IPS-11a (cell line): ENCODE measurements around the gene PCGF6.
"Not testable (repeated sequence)": the region's sequence is repeated elsewhere in the genome, so short reads cannot be mapped to it uniquely, and the experiment has no call there.

Source experiments
- H3K4me3 ChIP-seq: one replicate; pipeline ENCODE4 v1.5.1; 2013; ENCODE audit warnings: low read depth, low read length, control low read depth

PCGF6 gene

GRCh38 chr10:103350517-103351260, at the start of gene PCGF6:
TSS of gene PCGF6 (minus strand) at chr10:103351140. CDS start at chr10:103351066, 74 bp downstream.
- H3K4me3 ChIP-seq = peak within 1 kb of the TSS; percentile 65

GRCh38 chr10:103397191-103397825, 46.4 kb upstream of the PCGF6 start:
- peak overlapping the region; percentile 98 for H3K4me3 ChIP-seq

- peak overlapping the region; percentile 98 for H3K4me3 ChIP-seq
Measured at GRCh38 chr10:103396789-103397087, 45.8 kb upstream of the PCGF6 start.

- peak within 1 kb of the TSS; percentile 98 for H3K4me3 ChIP-seq
Measured at GRCh38 chr10:103396067-103396788, 45.3 kb upstream of the PCGF6 start, which contains the start of the genes ATP5MK and PDCD11. TSS of gene ATP5MK (minus strand) at chr10:103396475. CDS start at chr10:103392457, 4,018 bp downstream. TSS of gene PDCD11 (plus strand) at chr10:103396626. CDS start at chr10:103398427, 1,801 bp downstream.

GRCh38 chr10:103395754-103396066, 44.8 kb upstream of the PCGF6 start:
- H3K4me3 ChIP-seq = peak overlapping the region; percentile 98

GRCh38 chr10:103394180-103394579, 43.2 kb upstream of the PCGF6 start:
- H3K4me3 ChIP-seq = no peak overlapping the region

- no peak overlapping the region for H3K4me3 ChIP-seq
Measured at GRCh38 chr10:103382769-103383168, 31.8 kb upstream of the PCGF6 start.

GRCh38 chr10:103374263-103374662, 23.3 kb upstream of the PCGF6 start:
- H3K4me3 ChIP-seq = no peak overlapping the region

GRCh38 chr10:103373544-103373943, 22.6 kb upstream of the PCGF6 start:
- no peak overlapping the region for H3K4me3 ChIP-seq

- peak within 1 kb of the TSS; percentile 75 for H3K4me3 ChIP-seq
Measured at GRCh38 chr10:103367782-103368518, 17.0 kb upstream of the PCGF6 start, which contains the start of gene TAF5. TSS of gene TAF5 (plus strand) at chr10:103367976. CDS start at chr10:103367990, 14 bp downstream.

GRCh38 chr10:103367379-103367781, 16.4 kb upstream of the PCGF6 start:
- H3K4me3 ChIP-seq = peak overlapping the region; percentile 75

GRCh38 chr10:103360791-103361190, 9.9 kb upstream of the PCGF6 start:
- not testable (repeated sequence) for H3K4me3 ChIP-seq

- not testable (repeated sequence) for H3K4me3 ChIP-seq
Measured at GRCh38 chr10:103359493-103359892, 8.6 kb upstream of the PCGF6 start.

GRCh38 chr10:103355906-103356599, 5.1 kb upstream of the PCGF6 start:
- no peak overlapping the region for H3K4me3 ChIP-seq

- not testable (repeated sequence) for H3K4me3 ChIP-seq
Measured at GRCh38 chr10:103354567-103354966, 3.6 kb upstream of the PCGF6 start.

- no peak overlapping the region for H3K4me3 ChIP-seq
Measured at GRCh38 chr10:103353281-103353680, 2.3 kb upstream of the PCGF6 start.

- peak overlapping the region; percentile 65 for H3K4me3 ChIP-seq
Measured at GRCh38 chr10:103350175-103350516, 794 bp downstream of the PCGF6 start.

GRCh38 chr10:103336370-103336769, 14.6 kb downstream of the PCGF6 start:
- no peak overlapping the region for H3K4me3 ChIP-seq

GRCh38 chr10:103334567-103334966, 16.4 kb downstream of the PCGF6 start:
- H3K4me3 ChIP-seq = no peak overlapping the region

GRCh38 chr10:103333934-103334520, 16.9 kb downstream of the PCGF6 start:
- H3K4me3 ChIP-seq = no peak overlapping the region
